Measurements from ENCODE around the gene PCED1A.

- TF ChIP-seq CTCF (IDR thresholded peaks at IDR 0.05): no peak
- no peak for TF ChIP-seq POLR2A (IDR thresholded peaks at IDR 0.05)
Observed at GRCh38 chr20:2816583-2817340, 23.7 kb downstream of the PCED1A start.
